OCI-LY7 (cell line): ENCODE measurements around the gene HPGDS.

ENCODE experiments used
- CTCF ChIP-seq: fragments of 200-600 bp; sonication (generic); conservative IDR thresholded peaks from 2 replicates; pipeline ENCODE4 v1.5.1; 2014; ENCODE audit warnings: mild to moderate bottlenecking, antibody characterized with exemption, low read length, moderate library complexity, mixed read lengths
- EZH2phosphoT487 ChIP-seq: fragments of 200-600 bp; sonication (generic); IDR thresholded peaks from 2 replicates; pipeline ENCODE4 v1.6.1; 2018; ENCODE audit warnings: low read depth, borderline replicate concordance, mild to moderate bottlenecking, mixed run types, antibody characterized with exemption, low read length, moderate library complexity, mixed read lengths

- no peak for TF ChIP-seq CTCF
- no peak for TF ChIP-seq EZH2phosphoT487
Measured at GRCh38 chr4:94278781-94279180, 63.9 kb downstream of the HPGDS start.
